ENCODE results near the gene GAST.

Gene GAST

DNA sequence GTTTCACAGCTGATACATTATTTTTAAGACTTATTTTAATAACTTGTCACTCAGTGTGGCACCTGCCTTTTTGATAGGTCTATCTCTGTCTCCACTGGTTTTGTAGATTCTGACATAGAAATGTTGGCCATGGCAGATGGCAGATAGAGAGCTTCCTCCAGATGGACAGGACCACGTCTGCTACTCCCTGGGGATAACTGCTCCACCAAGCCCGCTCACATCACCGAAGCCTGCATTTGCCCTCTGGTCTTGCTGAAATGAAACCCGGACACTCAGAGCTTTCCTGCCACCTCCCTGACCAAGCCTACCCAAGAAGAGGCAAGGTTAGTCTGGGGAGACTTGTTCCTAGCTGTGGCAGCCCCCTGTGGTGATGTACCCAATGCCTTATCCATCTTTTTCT lies 38.7 kb downstream of the GAST start:
- no peak for FAIRE-seq

DNA sequence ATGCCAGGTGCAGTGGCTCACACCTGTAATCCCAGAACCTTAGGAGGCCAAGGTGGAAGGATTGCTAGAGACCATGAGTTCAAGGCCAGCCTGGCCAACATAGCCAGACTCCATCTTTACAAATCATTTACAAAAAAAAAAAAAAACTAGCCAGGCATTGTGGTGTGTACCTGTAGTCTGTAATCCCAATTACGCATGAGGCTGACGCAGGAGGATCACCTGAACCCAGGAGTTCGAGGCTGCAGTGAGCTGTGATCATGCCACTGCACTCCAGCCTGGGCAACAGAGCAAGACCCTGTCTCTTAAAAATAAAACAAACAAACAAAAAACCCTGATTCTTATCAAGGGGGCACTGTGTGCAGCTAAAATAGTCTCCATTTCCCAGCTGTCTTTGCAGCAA lies 39.2 kb downstream of the GAST start:
- no peak for FAIRE-seq

DNA sequence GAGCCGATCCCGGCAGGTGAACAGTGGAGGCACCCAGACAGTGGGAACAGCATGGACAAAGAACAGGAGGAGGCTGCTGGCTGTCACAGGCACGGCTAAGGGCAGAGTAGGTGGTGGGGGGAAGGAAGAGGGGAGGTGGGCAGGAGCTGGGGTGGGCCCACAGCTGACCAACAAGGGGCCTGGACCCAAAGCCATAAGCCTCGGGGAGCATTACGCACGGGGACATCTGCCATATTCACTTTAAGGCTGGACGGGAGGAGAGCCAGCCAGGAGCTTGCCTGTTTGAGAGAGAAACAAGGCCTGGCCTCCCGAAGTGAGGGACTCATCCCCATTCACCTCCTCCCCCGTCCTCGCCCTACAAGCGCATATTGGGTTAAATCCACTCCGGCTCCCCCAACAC lies 41.9 kb downstream of the GAST start:
- FAIRE-seq, result no peak

DNA sequence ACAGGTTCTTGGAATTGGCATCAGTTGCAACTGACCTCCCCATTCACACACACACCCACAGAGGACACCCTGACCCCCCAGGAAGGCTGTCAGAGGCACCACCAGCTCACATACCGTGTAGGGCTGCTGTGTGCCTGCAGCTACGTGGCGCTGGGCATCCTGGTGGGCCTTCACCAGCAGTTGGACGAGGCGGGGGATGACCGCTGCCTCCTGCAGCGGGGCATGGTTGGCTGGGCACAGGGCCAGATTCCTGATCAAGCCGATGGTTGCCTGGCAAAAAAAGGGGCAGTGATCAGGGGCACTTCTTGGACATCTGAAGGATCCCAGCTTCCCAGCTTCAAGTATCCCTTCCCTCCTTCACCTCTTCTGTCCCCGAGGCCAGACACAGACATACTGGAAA lies 46.5 kb downstream of the GAST start:
- no peak for FAIRE-seq

DNA sequence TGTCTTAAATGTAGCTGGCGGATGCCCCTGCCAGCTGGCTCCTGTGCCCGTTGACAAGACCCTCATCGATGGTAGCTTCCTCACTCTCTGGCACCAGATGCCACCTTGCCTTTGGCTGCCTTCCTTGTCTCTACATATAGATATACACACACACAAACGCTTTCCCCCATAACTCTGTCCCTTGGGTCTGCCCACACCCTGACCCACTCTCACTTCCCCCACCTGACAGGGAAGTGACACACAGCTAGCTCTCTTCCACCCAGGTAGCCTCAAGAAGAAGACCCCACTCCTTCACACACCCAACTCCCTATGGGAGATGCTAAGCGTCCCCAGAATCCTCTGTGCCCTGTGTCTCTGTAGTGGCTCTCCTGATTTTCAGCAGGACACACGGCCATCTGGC lies 48.7 kb downstream of the GAST start:
- no peak for FAIRE-seq

DNA sequence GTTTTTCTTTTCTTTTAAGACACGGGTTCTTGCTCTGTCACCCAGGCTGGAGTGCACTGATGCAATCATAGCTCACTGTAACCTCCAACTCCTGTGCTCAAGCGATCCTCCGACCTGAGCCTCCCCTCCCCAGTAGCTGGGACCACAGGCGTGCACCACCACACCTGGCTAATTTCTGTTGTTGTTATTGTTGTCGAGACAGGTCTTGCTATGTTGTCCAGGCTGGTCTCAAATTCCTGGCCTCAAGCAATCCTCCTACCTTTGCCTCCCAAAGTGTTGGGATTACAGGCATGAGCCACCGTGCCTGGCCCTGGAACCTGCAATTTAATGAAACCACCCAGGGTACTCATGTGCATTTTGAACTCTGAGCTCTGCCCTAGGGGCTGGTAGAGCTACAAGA lies 50.3 kb downstream of the GAST start:
- no peak for FAIRE-seq

DNA sequence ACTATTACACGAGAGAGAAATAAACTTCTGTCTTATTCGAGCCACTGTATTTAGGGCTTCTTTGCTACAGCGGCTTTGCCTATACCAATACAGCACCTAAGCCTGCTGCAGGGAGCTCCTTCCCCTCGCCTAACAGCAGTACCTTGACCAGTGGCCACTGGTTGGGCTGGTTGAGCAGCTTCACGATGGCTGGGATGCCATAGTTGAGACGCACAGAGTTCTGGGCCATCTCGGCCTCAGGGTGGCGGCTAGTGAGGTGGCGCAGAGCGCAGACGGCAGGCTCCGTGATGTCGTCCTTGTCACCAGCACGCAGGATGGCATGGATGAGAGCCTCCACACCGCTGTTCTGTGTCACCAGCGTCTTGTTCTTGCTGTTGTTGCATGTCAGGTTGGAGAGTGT lies 50.7 kb downstream of the GAST start:
- no peak for FAIRE-seq

DNA sequence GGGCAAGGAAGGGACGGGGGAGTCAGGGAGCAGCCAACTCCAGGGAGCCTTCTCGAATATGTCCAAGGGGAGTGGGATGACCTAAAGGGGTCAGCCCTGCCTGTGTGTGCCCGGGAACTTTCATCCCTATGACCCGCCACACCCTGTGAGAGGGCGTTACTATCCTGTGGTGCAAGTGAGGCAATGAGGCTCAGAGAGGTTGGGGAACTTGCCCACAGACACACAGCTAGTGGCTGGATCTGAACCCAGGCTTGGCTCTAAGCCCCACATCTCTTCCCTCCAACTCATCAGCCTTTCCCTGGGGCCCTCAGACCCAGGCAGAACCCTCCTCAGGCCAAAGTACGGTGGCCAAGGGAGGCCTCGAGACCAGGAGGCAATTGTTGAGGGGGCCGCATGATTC lies 51.2 kb downstream of the GAST start:
- no peak for FAIRE-seq
